GM19328 (cell line): ENCODE results near the gene EVI2A.
"Not testable (repeated sequence)": the region's sequence is repeated elsewhere in the genome, so short reads cannot be mapped to it uniquely, and the experiment has no call there.

ENCODE experiments used
- ATAC-seq: cut with Tn5 transposase; IDR thresholded peaks from one replicate; pipeline ENCODE4 v1.9.1; 2021; ENCODE audit warnings: mild to moderate bottlenecking, moderate library complexity; ENCODE audit not compliant: unreplicated experiment

Gene EVI2A

DNA sequence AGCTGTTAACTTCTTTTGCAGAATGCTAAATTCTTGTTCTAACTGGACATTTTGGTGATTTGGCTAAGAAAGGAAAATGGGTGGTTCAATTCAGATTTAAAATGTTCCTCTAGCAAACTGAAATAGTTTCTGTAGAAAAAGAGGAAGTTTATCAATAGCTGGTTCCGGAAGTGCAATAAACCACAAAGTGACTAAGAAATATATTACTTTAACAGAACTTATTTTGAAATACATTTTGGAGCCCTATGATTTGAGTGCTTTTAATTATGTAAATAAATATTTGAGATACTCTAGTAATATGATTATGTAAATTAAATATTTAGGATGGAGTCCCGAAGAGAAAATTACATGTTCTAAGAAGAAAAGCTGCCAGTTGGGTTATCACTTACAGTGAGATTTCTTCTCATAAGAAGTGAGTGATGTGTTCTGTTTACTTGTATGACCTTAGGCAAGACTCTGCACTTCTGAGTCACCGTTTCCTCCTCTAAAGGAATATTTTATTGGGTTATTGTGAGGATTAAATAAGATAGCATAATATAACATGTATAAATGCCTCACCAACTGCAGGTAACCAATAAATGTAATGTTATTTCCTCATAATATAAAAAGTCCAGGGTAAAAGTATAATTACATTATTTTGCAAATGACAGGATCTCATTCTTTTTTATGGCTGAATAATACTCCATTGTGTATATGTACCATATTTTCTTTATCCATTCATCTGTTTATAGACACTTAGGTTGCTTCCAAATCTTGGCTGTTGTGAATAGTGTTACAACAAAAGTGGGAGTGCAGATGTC, 7.2 kb downstream of the EVI2A start, which contains the start of gene EVI2B:
Gene EVI2B (minus strand): TSS at position 73 of the 800 bp plus-strand sequence. CDS start 8,445 bp downstream, outside the sequence.
- ATAC-seq = no peak

DNA sequence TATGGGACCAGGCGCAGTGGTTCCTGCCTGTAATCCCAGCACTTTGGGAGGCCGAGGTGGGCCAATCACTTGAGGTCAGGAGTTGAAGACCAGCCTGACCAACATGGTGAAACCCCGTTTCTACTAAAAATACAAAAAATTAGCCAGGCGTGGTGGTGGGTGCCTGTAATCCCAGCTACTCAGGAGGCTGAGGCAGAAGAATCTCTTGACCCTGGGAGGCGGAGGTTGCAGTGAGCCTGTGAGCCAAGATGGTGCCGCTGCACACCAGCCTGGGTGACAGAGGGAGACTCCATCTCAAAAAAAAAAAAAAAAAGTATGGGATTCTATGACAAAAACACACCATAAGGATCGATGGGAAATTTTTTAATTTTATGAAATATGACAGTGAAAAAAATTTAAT, 9.2 kb downstream of the EVI2A start:
- not testable (repeated sequence) for ATAC-seq

DNA sequence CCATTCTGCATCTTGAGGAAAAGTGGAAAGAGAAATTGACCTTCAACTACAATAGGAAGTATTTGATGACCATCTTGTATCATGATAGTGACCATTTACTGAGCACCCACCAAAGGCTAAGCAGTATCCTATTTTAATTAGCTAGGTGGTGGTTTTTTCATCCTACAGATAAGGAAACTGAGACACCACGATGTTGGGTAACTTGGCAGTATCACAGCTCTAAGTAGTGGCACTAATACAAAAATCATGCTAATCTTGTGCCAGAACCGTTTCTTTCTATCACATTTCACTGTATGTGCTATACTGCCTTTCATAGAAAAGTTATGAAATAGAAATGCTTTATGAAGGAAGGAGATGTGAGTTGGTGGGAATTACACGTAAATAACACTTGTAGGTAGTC, 9.9 kb downstream of the EVI2A start:
- no peak for ATAC-seq

DNA sequence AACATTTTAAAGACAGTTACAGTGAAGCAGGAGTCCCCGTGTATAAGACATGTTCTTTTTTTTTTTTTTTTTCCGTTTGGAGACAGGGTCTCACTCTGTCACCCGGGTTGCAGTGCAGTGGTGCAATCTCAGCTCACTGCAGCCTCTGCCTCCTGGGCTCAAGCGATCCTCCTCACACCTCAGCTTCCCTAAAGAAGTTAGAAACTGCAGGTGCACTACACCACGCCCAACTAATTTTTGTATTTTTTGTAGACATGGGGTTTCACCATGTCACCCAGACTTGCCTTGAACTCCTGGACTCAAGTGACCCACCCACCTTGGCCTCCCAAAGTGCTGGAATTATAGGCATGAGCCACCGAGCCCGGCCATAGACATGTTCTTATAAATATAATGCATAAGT, 10.5 kb downstream of the EVI2A start:
- no peak for ATAC-seq

DNA sequence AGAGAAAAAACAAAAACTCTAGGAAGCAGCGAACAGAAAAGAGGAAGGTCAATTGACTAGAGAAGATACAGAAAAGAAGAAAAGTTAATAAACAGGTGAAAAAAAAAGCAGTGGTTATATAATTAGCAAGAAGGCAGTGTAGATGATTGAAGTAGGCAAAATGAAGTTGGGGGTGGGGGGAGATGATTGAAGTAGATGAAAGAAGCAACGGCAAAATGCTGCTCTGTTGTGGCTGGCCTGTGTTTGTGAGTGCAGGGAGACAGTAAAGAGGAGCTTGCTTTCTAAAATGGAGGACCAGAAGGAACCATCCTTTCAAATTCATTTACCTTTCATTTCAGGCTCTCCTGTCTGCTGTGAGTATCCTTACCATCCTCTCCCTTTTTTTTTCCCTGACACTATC, 11.2 kb downstream of the EVI2A start:
- ATAC-seq = no peak

DNA sequence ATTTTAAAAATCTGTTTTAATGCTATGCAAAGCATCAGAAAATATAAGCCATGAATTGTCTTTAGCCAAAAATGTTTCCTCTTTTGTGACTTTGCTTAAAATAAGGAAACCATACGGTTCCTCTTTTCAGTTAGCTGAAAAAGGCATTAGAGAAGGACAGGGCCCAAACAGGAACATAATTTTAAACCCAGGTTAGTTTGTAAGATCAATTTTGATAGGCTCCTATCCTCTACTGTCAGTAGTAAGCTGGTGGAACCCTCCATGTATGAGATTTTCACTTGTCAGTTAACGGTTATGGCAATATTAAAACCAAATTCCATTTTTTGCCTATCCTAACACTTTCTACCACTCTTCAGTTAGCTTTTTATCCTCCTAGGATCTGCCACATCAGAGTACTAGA, 11.9 kb downstream of the EVI2A start:
- no peak for ATAC-seq

DNA sequence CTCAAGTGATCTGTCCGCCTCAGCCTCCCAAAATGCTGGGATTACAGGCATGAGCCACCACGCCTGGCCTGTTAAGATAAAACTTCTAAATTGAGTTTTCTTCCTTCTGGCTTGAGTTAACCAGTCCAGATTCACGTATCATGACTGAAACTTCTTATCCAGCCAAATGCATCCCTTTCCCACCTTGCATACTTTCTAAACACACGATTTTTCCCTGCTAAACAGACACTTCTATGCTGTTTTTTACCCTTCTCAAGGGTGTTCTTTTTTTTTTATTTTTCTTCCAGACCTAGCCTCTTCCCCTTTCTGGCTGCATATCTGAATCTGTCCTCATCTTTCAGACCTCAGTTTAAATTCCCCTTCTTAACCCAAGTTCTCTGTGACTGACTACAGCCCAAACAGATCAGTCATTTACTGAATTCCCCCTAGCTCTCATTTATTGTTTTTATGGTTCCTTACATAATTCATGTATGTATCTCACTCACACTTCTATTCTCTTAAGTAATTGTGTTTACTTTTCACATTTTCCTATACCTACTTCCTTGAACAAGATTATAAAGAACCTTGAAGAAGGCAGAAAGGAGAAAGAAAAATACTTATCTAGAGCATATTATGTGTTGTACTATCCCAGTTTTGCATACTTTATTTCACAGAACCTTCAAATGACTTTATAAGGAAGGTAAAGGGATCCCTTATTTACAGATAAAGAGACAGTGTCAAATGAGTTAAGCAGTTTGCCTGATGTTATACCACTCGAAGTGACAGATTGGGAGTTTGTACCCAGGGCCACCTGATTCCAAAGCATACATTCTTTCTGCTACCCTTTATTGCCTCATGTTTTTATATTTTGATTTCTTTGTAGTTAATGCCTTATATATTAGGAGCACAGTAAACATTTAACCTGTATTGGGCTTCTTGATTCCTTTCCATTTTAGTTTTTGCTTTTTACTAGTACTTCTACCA, 12.8 kb downstream of the EVI2A start:
- ATAC-seq = no peak

DNA sequence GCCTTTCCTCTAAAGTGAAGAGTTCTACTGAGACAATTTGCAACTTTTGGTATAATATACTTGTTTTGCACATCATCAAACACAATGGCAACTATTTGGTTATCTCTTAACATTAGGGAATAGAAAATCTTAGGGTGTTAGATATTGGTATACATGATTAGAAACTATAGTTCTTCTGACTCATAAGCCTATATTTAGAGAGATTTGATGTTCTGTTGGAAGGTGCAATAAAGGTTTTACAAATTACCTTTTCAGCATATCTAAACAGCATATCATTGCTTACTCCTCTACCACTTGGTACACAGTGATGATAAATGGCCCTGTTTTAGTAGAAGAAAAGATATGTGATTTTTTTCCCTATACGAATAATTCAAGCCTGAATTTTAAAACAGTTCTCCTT, 13.8 kb downstream of the EVI2A start:
- ATAC-seq = no peak

DNA sequence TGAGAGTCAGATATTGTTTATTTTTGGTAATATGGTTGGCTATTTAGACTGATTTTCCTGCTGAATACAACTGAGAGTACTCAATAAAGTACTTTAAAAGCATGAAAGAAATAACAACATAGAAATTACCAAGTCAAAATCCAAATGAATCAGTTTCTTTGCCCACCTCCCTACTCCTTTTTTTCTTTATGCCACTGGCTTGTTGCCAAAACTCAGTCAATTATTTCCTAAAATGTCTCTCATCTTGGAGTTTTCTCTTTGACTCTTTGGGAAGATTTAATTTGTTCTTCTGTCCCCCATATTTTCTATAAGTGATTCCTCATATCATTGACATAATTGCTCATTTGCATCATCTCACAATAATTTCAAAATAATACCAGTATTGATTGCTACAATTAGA, 21.8 kb downstream of the EVI2A start:
- no peak for ATAC-seq

DNA sequence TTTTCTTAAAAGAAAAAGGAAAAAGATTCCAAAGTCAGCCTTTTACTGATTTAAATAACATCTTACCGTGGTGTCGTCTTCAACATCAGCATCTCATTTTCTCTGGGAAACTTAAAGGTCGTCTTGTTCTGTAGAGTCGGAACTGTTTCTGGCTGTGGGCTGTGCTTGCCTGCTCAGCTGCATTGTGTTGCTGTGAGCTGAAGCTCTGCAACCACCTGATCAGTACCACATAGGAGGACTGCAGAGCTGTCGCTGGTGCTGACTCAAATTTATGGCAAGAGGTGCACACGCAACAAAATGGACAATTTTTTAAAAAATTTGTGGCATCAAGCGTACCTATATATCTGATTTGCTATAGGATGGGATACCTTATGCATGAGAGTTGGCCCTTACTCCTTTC, 24.3 kb downstream of the EVI2A start, which contains the start of gene OMG:
Gene OMG (minus strand): TSS at position 150 of the 400 bp plus-strand sequence. CDS start 908 bp downstream, outside the sequence.
- ATAC-seq = no peak

DNA sequence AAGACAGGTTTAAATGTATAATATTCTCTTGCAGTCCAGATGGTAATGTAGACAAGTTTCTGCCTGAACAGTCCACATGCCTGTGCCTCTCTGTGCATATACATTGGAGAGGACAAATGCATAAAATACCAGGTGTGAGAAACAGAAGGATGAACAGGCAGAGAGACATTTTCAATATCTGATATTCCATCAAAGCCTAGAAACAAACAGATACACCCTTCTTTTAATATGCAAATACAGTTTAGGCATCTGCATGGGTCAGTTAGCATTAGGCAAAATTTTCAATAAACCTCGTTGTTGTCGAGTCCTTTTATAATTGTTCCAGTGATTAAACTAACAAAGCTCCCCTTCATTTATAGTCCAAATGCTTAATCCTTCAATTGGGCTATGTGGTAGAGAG, 25.3 kb downstream of the EVI2A start:
- no peak for ATAC-seq

DNA sequence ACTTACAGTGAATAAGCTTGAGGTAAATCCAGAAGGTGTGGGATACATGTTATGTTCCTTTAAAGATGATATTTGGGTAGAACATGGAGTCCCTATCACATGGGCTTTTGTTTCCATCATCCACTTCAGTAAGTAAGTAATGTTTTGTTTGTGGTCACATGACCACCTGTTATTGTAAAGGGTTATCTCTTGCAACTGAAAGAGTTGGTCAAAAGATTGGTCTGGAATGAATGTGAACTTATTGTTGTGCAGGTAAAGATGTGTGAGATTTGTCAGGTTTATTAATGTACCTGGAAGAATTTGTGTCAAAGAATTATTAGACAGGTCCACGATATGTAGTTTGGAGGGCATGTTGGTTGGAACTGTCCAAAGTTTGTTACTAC, 25.9 kb downstream of the EVI2A start:
- no peak for ATAC-seq

DNA sequence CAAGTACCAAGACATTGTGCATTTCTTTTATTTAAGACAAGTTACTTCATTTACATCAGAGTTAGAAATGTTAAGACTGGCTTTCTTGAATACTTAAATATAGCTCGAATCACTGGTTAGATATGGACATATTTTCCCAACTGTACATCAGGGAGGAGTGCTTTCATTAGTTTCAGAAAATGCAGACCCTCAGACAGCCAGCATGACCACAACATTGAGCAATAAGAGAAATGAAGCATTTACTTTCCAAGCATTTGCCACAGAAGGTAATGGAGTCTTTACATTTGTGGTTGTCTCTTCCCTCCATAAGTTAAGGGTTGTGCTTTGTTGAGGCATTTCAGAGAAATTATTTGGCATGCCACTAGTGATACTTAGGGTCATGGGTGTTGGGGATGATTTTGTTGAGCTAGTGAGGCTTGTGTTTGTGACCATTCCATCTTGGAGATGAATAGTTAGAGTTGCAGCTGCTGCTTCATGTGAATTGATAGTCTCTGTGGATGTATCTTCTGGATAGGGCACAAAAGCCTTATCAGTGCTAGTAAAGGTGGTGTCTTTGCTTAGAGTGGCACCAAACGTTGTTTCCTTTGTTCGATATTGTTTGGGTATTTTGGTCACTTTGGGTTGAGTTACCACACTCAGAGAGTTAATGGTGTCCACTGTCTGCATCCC, 26.5 kb downstream of the EVI2A start:
- no peak for ATAC-seq

DNA sequence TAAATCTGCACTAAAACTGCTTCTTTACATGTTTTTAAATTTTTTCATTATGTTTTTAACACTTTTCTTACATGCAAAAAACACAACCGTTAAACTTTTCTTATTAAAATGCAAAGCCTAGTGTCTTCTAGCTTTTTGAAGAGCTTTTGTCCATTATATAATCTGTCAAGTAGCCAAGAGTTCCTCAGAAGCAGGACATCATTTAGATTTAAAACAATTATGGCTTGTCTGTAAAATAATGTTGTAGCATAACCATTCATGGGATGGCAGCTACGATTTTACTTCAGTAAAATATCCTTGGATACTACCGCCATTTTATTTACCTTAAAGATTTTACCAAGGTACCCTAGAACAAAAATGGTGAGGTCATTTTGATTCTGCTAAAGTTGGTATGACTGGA, 27.2 kb downstream of the EVI2A start:
- ATAC-seq = no peak

DNA sequence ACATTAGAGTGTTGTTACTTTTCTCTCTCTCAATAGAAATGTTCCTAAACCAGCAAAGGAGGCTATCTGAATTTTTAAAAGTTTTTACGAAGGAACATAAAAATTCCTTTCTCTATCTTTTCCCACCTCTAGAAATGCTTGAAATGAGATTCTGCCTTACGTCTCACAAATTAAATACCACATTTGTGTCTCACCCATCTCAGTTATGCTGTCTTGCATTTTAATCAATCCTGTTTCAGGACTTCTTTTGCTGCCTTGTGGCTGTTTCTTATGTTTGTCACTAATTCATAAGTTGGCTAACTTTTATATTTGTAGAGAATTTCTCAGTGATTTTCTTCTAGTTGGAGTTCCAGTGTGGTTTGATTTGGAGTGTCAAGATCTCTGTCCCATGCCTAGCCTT, 27.8 kb downstream of the EVI2A start:
- ATAC-seq = no peak

DNA sequence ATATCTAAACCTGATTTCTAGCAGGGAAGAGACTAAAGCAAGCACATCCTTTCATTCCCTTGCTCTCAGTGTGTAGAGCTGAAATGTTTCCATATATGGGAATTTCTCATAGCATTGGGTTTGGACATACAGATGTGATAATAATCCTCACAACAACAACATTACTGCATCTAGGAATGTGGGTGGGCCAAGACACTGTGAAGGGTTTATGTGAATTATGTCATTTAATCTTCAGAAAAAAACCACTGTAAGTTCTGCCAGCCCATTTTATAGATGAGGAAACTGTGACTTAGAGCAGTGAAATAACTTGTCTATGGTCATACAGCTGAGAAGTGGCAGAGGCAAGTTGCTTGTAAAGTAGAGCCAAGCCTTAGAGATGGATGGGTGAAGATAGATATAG, 29.6 kb downstream of the EVI2A start:
- ATAC-seq = no peak

DNA sequence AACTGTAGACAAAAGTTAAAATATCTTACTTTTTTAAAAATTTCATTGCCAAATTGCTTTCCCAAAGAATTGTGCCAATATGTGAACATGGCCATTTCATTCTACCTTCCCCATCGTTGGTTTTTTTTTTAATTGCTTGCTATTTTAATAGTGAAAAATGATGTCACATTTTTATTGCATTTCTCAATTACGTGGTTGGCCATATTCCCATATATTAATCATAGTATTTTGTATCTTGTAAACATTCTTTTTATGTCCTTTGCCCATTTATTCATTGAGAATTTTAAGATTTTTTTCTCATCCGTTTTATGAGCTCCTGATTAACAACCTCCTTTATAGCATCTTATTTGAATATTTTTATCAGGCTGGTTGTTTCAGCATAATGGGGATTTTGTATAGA, 31.6 kb downstream of the EVI2A start:
- ATAC-seq = no peak

DNA sequence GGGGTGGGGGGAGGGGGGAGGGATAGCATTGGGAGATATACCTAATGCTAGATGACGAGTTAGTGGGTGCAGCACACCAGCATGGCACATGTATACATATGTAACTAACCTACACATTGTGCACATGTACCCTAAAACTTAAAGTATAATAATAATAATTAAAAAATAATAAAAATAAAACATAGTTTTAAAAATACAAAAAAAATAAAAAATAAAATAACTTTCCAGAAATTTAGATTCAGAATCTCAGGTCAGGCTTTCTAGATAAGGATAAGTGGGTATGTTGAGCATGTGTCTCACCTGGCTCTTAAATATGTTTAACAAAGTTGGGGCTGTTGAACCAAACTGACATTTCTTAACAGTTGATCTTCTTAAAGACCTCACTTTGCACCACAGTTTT, 33.5 kb downstream of the EVI2A start:
- not testable (repeated sequence) for ATAC-seq

DNA sequence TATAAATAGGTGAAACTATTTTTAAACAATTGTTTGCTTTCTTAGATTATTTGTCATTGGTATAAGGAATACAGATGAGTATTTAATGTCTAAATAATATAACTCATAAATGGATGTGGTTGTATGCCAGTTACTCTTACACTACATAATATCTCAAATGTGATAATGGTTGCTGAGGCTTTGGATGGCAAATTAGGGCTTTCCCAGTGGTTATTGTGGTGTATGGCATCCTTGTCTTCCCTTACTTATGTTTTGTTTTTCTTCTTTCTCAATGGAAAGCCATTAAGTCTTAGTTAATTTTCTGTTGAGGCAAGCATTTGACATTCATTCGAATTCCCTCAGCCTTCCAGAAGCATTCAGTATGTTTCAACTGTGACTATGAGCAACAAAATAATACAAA, 34.8 kb downstream of the EVI2A start:
- no peak for ATAC-seq

DNA sequence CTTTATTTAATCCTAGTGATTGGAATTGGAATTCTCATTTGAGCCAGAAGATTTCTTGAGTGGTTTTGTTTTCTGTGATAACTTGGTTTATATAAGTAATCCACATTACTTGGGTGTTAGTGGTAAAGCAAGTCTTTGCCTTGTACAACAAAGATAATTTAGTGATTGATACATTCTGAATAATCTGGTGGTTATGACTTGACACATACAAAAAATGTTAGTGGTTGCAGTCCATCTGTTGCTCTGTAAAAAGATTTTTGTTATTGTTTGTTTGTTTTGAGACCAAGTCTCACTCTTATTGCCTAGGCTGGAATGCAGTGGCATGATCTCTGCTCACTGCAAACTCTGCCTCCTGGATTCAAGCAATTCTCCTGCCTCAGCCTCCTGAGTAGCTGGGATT, 37.6 kb downstream of the EVI2A start:
- no peak for ATAC-seq

DNA sequence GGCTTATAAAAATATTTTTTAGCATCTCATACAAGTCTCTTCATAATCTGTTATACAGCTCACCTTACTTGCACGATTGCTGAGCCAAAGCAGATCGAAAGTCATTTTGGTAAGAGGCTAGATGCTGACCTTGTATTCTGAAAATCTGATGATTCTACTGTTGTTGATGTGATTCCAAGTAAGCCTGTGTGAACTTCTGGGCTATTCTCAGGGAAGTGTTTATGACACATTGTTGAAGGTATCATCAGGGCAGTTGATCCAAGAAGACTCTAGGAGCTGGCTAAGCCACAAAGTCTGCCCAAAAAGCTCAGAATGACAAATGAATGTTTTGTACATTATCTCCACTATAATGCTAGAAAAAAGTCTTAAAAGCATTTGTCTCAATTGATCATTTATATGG, 40.4 kb downstream of the EVI2A start:
- ATAC-seq = no peak
